ENCODE data around the gene IFNA13. TPM values are rescaled to one million over a fixed set of nuclear protein-coding genes. Genes with fewer than 3 reads are reported as not detected.

Gene IFNA13
- total and polyA plus RNA-seq, 2 donors, result not detected

DNA sequence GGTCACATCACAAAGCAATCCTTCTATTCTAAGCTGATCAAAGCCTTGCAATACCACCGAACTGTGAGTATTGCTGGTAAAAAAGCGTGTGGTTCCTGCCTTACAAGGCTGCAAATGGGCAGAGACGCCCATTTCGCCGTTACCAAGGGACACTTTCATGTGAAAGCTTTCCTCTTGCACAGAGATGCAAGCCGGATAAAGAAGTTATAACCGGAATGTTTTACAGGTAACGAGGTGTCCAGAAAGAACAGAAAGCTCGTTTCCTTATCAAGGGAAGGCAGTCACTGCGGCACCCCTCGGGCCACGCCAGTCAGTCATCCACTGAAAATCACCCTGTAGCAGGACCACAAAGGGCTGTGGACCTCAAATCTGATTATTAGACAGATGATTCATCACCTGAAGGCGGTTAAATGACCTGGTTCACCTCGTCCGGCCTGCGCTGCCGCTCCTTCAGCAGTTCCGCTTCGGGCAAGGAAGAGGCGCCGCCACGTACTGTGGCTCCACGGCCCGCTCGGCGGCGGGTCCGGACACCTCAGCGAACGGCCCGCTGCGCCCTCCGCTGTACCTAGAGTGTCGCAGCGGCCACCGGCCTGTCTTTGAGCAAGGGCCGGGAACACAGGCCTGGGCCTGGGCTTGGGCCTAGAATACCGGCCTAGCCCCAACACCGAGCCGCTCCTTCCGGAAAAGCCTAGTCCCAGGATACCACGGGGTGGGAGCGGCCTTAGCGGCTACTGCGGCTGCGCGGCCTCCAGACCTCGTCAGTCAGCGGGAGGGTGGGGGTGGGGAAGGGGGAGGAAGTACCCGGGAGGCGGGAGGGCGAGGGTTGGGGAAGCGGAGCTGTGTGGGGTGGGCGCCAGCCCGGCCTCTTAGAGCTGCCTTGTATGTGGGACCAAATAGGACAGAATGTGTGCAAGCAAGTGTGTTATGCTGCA lies 32.9 kb downstream of the IFNA13 start, which contains the start of gene KLHL9:
KLHL9 (minus strand) TSS at position 704 of the 932 bp plus-strand sequence; CDS start at position 159, 545 bp downstream.
- under 1% methylated on average over 55 of the region's 55 CpGs for WGBS
- DNase-seq (ENCODE audit: extremely low spot score), result peak; percentile 86

DNA sequence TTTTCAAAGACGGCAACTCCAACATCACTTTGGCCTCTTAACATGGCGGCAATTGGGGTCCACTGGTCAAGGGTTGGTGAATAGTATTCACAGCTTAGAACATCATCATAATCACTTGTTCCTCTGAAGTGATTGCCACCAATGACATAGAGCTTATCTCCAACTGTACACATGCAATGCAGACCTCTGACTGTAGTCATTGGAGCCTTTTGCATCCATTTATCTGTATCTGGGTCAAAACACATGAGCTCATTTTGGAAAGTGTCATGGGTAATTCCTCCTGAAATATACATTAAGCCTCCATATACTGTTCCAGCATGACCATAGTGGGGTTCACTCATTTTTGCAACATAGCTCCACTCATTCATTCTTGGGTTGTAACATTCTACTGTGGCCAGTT lies 34.6 kb downstream of the IFNA13 start:
- H3K36me3 ChIP-seq (ENCODE audit: insufficient read depth), result no peaks in the 10 kb centered on the region
- H3K4me3 ChIP-seq (ENCODE audit: low read depth, low read length), result no peak overlapping the region
- no peak overlapping the region for H3K27ac ChIP-seq (ENCODE audit: low read depth)
- no peak for DNase-seq (ENCODE audit: extremely low spot score)
- H3K4me1 ChIP-seq (ENCODE audit: insufficient read depth), result no peaks in the 10 kb centered on the region
- WGBS, result 96% methylated on average over 2 of the region's 2 CpGs

More for the DNA sequence above, 32.9 kb downstream of the IFNA13 start, which contains the start of gene KLHL9:
- H3K36me3 ChIP-seq (ENCODE audit: insufficient read depth), result no peaks in the 10 kb centered on the region
- peak within 1 kb of the TSS; percentile 67 for H3K4me3 ChIP-seq (ENCODE audit: low read depth, low read length)
- H3K4me1 ChIP-seq (ENCODE audit: insufficient read depth), result no peaks in the 10 kb centered on the region
- peak within 1 kb of the TSS; percentile 96 for H3K27ac ChIP-seq (ENCODE audit: low read depth)

DNA sequence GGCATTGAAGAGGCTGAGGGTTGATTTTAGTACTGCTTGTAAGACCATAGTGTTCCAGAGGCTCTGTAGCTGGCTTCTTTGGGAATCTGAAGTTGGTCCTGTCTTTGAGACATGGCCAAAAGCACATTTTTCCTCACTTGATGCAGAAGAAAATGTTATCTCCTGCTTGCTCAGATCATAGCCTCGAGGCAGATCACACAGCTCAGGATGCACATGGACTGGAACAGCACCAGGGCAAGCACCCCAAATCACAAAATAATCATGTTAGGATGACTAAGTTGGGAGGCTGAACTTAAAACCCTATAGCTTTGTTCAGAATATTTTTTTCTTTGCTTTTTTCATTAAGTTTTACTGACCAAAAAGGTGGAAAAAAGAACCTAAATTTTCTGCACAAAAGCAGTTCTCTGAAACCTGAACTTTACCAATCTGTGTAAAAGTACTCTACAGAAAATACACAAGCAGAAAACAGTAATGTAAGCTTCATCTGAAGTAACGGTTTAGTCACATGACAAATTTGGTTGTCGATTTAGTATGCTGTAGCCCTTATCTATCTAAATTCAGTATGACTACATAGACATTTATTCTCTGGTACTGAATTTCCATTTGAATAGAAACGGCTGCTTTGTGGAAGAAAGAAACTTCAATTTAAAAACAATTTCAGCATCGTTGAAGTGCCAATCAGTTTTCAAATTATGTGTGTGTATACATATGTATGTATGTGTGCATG lies 36.0 kb downstream of the IFNA13 start:
- Histone ChIP-seq H3K27ac (ENCODE audit: low read depth) (no peak overlapping the region), H3K4me1 (ENCODE audit: insufficient read depth) (no peaks in the 10 kb centered on the region), H3K4me3 (ENCODE audit: low read depth, low read length) (no peak overlapping the region), H3K36me3 (ENCODE audit: insufficient read depth) (no peaks in the 10 kb centered on the region)
- no peak for DNase-seq (ENCODE audit: extremely low spot score)
- WGBS, result 47% methylated on average over 5 of the region's 5 CpGs

DNA sequence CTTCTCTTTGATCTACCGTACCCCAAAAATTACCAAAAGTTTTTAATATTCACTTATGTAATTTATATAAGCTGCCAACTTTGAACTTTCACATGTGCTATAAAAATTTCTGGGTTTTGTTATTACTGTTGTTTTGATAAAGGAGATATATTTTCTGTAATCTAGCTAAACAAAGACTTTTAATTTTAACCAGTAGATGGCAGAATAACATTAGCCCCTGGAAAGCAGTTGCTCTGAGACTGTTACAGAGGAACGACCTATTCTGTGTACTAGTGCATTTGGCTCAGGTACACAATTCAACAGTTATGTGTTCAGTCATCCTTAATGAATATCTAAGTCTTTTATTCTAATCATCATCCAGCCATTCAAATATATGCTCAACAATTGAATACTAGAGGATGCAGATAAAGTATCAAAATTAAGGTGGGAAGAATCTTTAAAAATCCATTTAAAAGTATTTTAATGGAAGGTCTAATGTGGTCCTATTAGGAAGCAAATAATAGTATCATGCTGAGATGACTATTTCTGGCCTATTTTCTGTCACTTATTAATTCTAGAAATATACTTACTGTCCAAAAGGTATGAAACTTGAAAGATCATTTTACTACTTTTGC lies 41.2 kb downstream of the IFNA13 start:
- peak; percentile 13 for DNase-seq (ENCODE audit: extremely low spot score)
- H3K27ac ChIP-seq (ENCODE audit: low read depth), result no peak overlapping the region
- 34% methylated on average over 2 of the region's 2 CpGs for WGBS
- no peak overlapping the region for H3K4me3 ChIP-seq (ENCODE audit: low read depth, low read length)
- H3K36me3 ChIP-seq (ENCODE audit: insufficient read depth), result no peaks in the 10 kb centered on the region
- no peaks in the 10 kb centered on the region for H3K4me1 ChIP-seq (ENCODE audit: insufficient read depth)

DNA sequence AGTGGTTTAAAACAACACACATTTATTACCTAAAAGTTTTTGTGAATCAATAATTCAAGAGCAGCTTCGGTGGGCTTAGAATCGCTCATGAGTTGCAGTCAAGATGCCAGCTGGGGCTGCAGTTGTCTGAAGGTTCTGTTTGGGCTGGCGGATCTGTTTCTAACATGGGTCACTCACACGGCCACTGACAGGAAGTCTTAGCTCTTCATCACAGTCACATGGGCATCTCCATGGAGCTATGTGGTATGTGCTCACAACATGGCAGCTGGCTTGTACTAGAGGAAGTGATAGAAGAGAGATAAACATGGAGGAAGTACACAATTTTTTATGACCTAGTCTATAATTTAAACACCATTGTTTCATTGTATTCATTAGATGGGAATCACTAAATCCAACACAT lies 43.8 kb downstream of the IFNA13 start:
- H3K36me3 ChIP-seq (ENCODE audit: insufficient read depth), result no peaks in the 10 kb centered on the region
- H3K4me1 ChIP-seq (ENCODE audit: insufficient read depth), result no peaks in the 10 kb centered on the region
- no peak overlapping the region for H3K4me3 ChIP-seq (ENCODE audit: low read depth, low read length)
- WGBS, result 85% methylated on average over 4 of the region's 4 CpGs
- no peak overlapping the region for H3K27ac ChIP-seq (ENCODE audit: low read depth)
- no peak for DNase-seq (ENCODE audit: extremely low spot score)

DNA sequence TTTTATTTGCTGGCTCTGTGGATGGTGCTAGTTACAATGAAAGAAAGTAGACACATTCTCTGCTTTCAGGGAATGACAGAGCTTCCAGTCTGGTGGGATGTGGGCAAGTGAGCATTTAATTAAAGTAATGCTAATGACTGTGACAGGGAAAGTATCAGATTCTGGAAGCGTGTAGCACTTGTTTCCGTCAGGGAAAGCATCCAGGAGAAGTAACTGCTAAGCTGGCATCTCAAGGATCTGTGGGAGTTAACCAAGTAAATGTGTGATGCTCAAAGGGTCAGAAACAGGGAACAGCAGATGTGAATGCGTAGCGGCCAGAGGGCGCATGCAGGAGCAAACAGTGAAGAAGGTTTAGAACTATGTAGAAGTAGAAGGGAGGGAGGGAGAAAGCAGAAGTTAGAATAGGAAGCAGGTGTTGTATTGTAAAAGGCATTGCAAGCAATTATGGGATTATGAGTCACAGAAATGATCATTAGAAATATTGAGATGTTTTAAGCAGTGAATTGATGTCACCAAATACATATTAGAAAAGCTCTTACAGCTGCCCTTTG lies 44.9 kb downstream of the IFNA13 start:
- Histone ChIP-seq H3K4me1 (ENCODE audit: insufficient read depth) (no peaks in the 10 kb centered on the region), H3K36me3 (ENCODE audit: insufficient read depth) (no peaks in the 10 kb centered on the region), H3K4me3 (ENCODE audit: low read depth, low read length) (no peak overlapping the region), H3K27ac (ENCODE audit: low read depth) (no peak overlapping the region)
- WGBS, result 86% methylated on average over 5 of the region's 5 CpGs
- DNase-seq (ENCODE audit: extremely low spot score), result no peak

DNA sequence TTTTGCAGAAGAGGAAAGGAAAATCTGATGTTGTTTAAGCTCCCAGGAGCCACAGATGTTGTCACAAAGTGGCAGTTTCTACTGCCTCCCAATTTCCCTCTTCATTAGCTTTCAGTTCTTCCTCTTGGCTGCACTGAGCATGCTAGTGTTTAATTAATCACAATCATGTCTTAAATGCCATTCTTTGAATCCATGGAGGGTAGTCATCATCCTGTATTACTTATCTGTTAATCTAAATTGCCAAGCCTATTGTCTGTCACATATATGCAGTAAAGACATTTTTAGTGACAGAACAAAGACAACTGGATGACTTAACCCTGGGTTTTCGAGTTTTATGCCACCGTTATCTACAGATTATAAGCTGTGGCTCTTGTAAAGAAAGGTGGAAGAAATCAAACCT lies 47.4 kb downstream of the IFNA13 start:
- no peak for DNase-seq (ENCODE audit: extremely low spot score)
- Histone ChIP-seq H3K4me3 (ENCODE audit: low read depth, low read length) (no peak overlapping the region), H3K4me1 (ENCODE audit: insufficient read depth) (no peaks in the 10 kb centered on the region), H3K36me3 (ENCODE audit: insufficient read depth) (no peaks in the 10 kb centered on the region), H3K27ac (ENCODE audit: low read depth) (no peak overlapping the region)
- 63% methylated on average over 2 of the region's 2 CpGs for WGBS

DNA sequence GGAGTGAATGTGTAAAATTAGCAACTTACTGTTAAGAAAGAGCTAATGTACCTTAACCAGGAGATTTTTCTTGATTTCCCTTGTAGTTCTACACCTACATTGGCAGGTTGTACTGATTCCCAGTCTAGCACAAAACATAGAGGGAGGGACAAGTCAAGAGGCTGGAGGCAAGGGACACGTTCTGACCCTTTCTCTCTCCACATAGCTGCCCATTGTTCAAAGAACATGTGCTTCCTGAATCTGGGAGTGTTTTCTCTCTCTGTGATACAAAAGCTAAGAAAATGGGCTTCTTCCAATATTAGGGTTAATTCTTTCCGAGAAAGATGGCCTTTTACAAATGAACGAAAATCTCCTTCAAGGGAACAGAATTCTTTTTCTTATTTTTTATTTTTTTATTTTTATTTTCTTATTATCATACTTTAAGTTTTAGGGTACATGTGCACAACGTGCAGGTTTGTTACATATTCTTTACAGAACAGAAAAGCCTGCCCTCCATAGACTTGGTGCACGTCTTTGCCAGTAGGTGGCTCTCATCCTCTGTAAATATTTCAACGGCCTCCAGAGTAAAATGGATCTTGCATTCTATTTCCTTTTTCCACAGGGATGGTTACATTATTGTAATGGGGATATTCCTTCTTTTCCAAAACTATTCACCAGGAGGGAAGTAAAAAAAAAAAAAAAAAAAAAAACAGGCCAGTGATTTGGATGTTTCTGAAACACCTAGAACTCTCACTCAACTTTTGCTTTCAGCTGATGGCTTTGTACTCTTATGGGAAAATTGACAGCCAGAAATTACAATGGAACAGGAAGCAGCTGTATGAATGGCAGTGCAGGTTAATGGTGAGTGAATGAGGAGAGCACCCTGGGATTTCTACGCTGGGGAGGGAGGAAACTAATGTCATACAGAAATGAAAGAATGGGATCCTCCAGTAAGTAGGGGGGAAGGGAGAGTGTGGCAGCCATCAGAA lies 49.6 kb downstream of the IFNA13 start:
- Histone ChIP-seq H3K4me1 (ENCODE audit: insufficient read depth) (no peaks in the 10 kb centered on the region), H3K36me3 (ENCODE audit: insufficient read depth) (no peaks in the 10 kb centered on the region), H3K4me3 (ENCODE audit: low read depth, low read length) (no peak overlapping the region), H3K27ac (ENCODE audit: low read depth) (no peak overlapping the region)
- 22% methylated on average over 7 of the region's 7 CpGs for WGBS
- peak; percentile 15 for DNase-seq (ENCODE audit: extremely low spot score)

Other genes with a start within 250 kb of the IFNA13 start
- not detected for gene IFNW1, start 226.2 kb downstream of the IFNA13 start, total RNA-seq
- not detected for gene IFNW1, start 226.2 kb downstream of the IFNA13 start, polyA plus RNA-seq
- gene IFNA21, start 201.4 kb downstream of the IFNA13 start, total RNA-seq, result not detected
- gene IFNA21, start 201.4 kb downstream of the IFNA13 start, polyA plus RNA-seq, result not detected
- not detected for gene IFNA4, start 180.5 kb downstream of the IFNA13 start, total RNA-seq
- not detected for gene IFNA4, start 180.5 kb downstream of the IFNA13 start, polyA plus RNA-seq
- not detected for gene IFNA7, start 165.9 kb downstream of the IFNA13 start, total RNA-seq
- not detected for gene IFNA7, start 165.9 kb downstream of the IFNA13 start, polyA plus RNA-seq
- not detected for gene IFNA10, start 160.9 kb downstream of the IFNA13 start, total RNA-seq
- not detected for gene IFNA10, start 160.9 kb downstream of the IFNA13 start, polyA plus RNA-seq
- gene IFNA16, start 150.7 kb downstream of the IFNA13 start, total RNA-seq, result not detected
- gene IFNA16, start 150.7 kb downstream of the IFNA13 start, polyA plus RNA-seq, result not detected
- not detected for gene IFNA17, start 139.8 kb downstream of the IFNA13 start, total RNA-seq
- not detected for gene IFNA17, start 139.8 kb downstream of the IFNA13 start, polyA plus RNA-seq
- not detected for gene IFNA14, start 128.1 kb downstream of the IFNA13 start, total RNA-seq
- not detected for gene IFNA14, start 128.1 kb downstream of the IFNA13 start, polyA plus RNA-seq
- not detected for gene IFNA5, start 62.7 kb downstream of the IFNA13 start, total RNA-seq
- not detected for gene IFNA5, start 62.7 kb downstream of the IFNA13 start, polyA plus RNA-seq
- 45.7 TPM for gene KLHL9, start 32.7 kb downstream of the IFNA13 start, total RNA-seq
- 15.3 TPM for gene KLHL9, start 32.7 kb downstream of the IFNA13 start, polyA plus RNA-seq
- not detected for gene IFNA6, start 17.2 kb downstream of the IFNA13 start, total RNA-seq
- gene IFNA6, start 17.2 kb downstream of the IFNA13 start, polyA plus RNA-seq, result not detected
- gene IFNA2, start 17.3 kb upstream of the IFNA13 start, total RNA-seq, result not detected
- not detected for gene IFNA2, start 17.3 kb upstream of the IFNA13 start, polyA plus RNA-seq
- not detected for gene IFNA8, start 41.1 kb upstream of the IFNA13 start, total RNA-seq
- gene IFNA8, start 41.1 kb upstream of the IFNA13 start, polyA plus RNA-seq, result not detected
- not detected for gene IFNA1, start 72.4 kb upstream of the IFNA13 start, total RNA-seq
- gene IFNA1, start 72.4 kb upstream of the IFNA13 start, polyA plus RNA-seq, result not detected
- 1.3 TPM for gene IFNE, start 114.3 kb upstream of the IFNA13 start, total RNA-seq
- 0.29 TPM for gene IFNE, start 114.3 kb upstream of the IFNA13 start, polyA plus RNA-seq

Measured in urinary bladder (tissue), 4 donors.